GM19239 (cell line): ENCODE data around the gene PIGK.
A peak's percentile ranks its signal among the peaks of the same experiment; 100 is the strongest.
"Not testable (repeated sequence)": the region's sequence is repeated elsewhere in the genome, so short reads cannot be mapped to it uniquely, and the experiment has no call there.

Experiments used
- DNase-seq: peaks from one replicate; pipeline ENCODE4 v3.0.0; 2011; ENCODE audit warnings: low spot score; ENCODE audit not compliant: insufficient read length
- FAIRE-seq: peaks from 2 replicates; lab custom pipeline; 2011; peaks lifted over from hg19 to GRCh38; lab: Jason Lieb, UNC

PIGK gene

DNA sequence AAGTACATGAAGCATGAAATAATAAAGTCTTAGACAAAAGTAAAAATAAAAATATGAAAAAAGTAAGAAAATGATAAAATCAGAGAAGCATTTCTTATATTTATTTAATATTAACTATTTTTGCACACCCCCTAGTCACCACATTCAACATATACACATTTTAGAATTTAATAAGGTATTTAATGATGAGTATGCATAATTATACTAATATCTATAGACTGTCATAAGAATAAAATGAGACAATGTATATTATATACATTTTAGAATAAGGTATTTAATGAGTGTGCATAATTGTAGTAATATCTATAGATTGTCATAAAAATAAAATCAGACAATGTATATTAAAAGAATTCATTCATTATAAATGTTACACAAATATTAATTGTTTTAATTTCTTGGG lies 18.9 kb downstream of the PIGK start:
- DNase-seq, result no peak
- FAIRE-seq, result no peak

DNA sequence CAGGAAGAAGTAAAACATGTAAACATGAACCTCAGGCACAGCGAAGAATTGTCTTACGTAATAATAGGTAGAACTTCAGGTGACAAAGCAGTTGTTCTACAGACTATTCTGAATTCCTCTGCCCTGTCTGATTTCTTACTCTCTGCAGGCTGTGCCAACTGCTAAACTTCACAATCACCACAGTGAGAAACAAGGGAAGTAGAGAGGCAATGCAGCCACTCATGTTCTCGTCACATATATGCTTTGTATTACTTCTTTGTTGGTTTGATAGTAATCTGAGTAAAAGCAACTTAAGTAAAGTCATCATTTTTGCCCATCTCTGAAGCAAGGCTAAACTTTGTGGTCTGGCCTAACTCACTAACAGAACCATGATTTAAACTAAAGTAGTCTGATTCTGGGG lies 21.9 kb downstream of the PIGK start:
- DNase-seq (no peak), FAIRE-seq (no peak)

DNA sequence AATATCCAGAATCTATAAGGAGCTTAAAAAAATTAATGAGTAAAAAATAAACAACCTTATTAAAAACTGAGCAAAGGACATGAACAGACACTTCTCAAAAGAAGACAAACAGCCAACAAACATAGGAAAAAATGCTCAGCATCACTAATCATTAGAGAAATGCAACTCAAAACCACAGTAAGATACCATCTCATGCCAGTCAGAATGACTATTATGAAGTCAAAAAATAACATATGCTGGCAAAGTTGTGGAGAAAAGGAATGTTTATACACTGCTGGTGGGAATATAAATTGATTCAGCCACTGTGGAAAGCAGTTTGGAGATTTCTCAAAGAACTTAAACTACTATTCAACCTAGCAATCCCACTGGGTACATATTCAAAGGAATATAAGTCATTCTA lies 25.3 kb downstream of the PIGK start:
- no peak for DNase-seq
- no peak for FAIRE-seq

- no peak for DNase-seq
- no peak for FAIRE-seq
These were observed 30.5 kb downstream of the PIGK start for GRCh38 chr1:77188770-77189169.

GRCh38 chr1:77186907-77187306 lies 32.3 kb downstream of the PIGK start:
- FAIRE-seq, DNase-seq: not testable (repeated sequence)

GRCh38 chr1:77182083-77182482 lies 37.1 kb downstream of the PIGK start:
- DNase-seq, result no peak
- no peak for FAIRE-seq

DNA sequence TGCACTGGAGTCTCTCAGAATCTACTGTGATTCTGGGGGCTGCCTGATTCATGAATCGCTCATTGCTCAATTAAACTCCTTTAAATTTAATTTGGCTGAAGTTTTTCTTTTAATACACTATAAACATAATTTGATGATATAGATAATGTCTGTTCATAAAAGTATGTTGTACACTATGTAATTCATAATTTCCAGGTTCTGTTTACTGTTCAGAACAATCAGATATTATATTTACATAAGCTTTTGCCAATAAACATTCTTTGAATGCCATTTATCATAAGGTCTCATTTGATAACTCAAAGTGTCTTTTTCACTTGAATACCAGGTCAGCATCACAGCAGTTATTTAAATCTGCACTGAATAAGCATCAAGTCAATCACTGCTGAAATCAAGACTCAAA lies 39.6 kb downstream of the PIGK start:
- FAIRE-seq (no peak), DNase-seq (no peak)

DNA sequence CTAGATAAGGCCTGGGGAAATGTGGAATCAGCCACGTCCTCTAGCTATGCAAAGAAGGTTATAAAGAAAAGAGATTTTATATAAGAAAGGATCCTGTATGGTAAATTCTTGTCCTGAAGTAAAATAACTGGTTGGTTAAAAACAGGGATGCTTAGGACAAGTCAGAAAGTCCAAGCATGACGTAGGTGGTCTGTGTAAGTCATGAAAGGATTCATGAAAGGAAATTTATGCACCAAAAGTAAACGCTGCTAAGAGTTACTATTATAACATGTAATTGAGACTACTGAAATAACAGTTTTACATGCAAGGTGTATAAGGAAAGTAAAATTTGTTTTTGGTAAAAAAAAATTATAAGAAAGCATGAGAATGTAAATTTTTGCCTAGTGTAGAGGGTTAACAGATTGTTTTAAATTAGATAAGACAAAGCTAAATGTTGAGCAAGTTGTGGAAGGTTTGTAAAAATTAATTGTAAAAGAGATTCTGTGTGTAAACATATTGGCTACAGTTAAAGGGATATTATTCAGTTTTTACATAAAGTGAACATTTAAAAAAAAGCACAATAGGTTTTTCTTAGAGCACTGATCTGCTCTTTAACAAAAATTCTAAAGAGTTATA lies 43.9 kb downstream of the PIGK start:
- DNase-seq, result no peak
- no peak for FAIRE-seq

DNA sequence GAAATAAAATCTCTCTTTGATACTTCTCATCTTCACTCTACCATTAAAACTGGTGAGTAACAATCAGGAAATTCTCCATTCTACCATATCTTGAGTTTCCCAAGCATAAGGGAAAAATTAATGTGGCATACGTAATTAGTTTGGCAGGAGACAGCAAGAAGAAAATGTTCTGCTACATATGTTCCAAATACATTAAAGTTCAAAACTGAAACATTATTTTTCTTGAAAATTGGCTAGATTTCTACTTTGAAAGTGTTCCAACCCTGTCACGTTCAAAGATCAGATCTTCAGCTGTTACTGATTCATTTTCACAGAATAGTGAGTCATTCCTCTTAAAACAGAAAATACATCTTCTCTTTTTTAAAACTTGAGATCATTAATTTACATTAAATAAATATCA lies 48.5 kb downstream of the PIGK start:
- FAIRE-seq, result no peak
- DNase-seq, result no peak

DNA sequence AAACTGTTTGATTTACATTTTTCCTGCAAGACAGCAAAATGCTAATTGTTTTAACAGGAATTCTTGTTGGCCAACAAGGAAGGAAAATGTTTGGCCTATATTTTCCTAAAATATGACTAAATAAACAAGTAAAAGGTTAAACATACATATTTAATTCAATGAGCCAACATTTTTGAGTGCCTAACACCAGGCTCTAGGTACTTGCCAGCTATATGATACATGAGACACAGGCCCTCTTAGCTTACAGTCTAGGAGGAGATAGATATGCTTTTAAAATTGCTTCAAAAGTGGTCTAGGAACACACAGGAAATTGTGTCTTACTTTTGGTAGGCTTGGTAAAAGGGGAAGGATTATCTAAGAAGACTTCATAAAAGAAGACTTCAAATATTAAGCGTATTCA lies 50.9 kb downstream of the PIGK start:
- no peak for FAIRE-seq
- no peak for DNase-seq

- FAIRE-seq (no peak), DNase-seq (no peak)
These were observed 54.7 kb downstream of the PIGK start for GRCh38 chr1:77164434-77164944.

- not testable (repeated sequence) for DNase-seq, FAIRE-seq
These were observed 59.5 kb downstream of the PIGK start for GRCh38 chr1:77159706-77160105.

DNA sequence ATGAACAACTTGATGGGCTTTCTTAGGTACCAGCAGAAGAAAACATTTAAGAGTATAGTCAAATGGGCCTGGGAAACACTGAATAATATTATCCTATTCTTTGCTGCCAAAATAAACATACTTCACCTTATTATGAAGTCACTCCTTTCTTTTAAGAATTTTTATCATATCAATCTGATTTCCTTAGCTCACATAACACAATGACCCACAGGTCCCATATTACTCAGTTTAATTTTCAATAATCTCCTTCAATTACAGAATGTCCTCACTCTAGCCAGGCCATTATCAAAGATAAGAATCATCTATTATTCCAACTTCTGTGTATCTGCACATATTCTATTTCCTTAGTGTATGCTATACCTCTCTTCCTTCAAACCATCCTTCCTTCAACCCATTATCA lies 63.0 kb downstream of the PIGK start:
- no peak for DNase-seq
- no peak for FAIRE-seq

GRCh38 chr1:77146270-77146669 lies 73.0 kb downstream of the PIGK start:
- DNase-seq (no peak), FAIRE-seq (no peak)

DNA sequence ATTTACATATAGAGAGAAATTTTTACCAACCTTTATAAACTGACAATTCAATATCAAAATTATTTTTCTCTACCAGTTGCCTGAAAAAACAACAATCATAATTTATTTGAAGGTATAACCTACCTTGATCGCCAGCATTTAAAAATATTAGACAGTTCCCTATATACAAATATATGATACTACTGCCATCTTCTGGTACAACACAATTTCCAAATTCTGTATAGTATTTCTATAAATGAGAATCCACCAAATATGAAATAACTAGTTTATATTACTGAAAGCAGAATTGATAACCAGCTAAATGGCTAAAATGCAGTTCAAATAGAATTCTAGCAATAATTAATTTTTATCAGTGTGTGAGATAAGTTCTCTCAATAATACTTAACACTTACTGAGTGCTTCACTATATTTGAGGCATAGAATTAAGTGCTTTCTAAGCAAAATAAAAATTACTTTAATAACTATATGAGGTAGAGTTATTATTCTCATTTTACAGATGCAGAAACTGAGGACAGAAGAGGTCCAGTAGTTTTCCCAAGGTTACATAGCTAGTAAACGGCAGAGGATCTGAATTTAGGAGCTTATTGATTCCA lies 75.6 kb downstream of the PIGK start:
- DNase-seq, result no peak
- FAIRE-seq, result no peak

DNA sequence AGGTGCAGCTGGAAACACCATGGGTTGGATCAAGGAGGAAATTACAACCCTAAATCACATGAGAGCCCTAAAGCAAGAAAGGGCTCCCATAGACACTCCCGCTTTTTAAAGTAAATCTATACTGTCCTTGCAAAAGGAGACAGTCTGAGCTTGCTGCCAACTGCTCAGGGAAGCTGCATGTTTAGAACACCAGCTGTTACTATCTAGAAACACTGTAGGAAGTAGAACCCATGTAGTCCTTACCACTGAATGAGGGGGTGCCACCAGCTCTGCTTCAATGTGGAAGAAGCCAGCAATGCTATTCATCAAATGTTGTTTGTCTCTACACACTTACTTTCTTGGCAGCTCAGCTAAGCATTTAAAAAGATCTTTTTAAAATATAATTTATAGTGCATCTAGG lies 79.8 kb downstream of the PIGK start:
- no peak for FAIRE-seq
- DNase-seq, result no peak

- no peak for DNase-seq
- FAIRE-seq, result no peak
These were observed 84.9 kb downstream of the PIGK start for GRCh38 chr1:77134359-77134758.

DNA sequence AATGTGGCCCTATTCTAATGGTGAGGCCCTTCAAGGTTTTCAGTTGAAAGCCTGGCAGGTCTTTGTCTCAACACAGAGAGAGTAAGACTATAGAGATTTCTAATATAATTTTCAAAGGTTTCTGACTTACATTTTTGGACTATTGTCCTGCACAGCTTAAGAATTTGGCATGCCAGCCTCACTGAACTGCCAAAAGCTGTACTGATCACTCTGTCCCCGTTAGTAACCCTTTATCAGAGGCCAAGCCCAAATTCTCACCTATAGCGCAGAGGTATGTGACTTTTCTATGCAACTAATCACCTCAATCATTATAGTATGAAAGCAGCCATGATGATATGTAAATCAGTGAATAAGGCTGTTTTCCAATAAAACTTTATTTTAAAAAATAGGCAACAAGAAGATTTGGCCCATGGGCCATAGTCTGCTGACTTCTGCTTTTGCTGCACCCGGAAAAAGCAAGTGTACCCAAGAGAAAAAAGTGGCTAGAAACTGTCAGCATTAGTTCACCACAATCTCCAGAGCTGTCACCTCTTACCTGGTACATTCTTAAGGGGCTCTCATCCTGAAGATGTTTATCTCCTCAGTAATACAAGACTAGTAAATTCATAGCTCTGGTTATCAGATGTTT lies 85.4 kb downstream of the PIGK start:
- no peak for FAIRE-seq
- DNase-seq, result no peak

DNA sequence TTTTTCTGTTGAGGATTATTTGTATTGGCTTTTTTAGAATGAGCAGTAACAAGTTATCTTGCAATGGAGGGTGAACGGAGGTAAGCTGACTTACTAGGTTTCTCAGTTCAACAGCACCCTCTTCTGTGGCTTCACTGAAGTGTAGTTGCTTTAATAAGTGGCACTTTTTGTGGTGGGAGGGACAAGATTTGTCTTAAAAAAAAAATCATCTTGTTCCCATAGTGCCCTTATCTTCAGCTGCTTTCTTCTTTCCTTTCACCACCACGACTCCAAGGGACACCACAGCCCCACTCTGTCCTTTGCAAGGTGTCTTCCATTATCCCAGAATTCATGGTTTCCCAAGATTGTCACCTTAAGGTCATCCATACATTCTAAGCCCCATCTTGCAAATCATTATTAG lies 92.9 kb downstream of the PIGK start:
- FAIRE-seq (peak; percentile 44), DNase-seq (peak; percentile 5)

DNA sequence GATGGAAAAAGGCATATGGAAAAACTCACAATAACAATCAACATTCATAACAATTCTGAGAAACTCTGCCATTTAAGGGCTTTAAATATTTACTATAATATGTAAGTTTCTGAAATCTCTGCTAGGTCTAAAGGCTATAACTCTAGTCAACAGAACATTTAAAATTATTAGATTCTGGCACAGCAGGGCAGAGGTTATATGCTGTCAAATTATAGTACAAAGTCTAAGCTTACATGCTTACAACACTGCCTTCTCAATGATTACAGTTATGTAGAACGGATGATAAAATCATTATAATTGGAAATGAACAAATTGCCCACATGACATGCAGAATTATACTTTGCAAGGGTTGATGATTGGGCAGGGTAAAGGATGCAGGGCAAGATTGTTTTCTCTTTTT lies 97.7 kb downstream of the PIGK start:
- no peak for FAIRE-seq
- DNase-seq, result no peak

DNA sequence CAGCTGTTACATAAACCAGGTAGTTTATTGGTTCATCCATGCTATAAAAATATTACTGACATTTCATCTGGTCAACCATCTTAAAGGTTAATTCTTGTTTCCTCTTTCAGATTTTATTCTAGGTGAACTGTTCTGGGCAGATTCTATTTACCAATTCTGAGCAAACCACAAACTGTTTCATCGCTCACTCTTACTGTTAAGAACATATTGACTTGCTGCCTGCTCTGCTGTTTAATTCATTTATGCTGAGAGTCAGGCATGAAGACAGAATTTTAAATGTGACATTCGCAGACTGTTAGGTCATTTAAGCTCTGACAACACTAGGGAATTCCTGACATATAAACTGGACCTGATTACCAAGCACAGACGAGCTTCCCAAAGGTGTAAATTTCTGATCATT lies 98.3 kb downstream of the PIGK start:
- no peak for FAIRE-seq

GRCh38 chr1:77118712-77119111 lies 100.5 kb downstream of the PIGK start:
- FAIRE-seq (no peak), DNase-seq (no peak)

More for the DNA sequence above, 98.3 kb downstream of the PIGK start:
- DNase-seq, result no peak
